ENCODE data around the gene SLC6A12.

SLC6A12 gene

DNA sequence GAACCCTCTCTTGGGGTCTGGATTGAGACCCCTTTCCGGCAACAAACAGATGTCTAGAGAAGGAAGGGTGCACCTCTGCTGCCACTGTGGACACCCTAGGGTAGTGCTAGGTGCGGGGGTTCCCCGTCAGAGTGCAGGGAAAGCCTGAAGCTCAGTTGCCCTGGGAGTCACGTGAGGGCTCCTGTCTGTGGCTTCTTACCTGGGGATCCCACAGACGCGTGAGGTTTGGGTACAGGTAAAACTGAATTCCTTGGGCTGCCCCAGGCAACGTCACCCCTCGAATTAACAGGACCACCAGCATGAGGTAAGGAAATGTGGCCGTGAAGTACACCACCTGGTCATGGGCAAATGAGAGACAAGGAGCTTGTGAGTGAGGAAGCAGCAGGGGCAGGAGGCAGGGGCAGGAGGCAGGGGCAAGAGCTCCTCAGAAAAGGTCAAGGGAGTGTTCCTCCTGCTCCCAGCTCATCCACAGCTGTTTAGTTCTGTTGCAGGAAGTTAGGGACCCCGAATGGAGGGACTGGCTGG is 21.0 kb upstream of the SLC6A12 start:
- DNase-seq (ENCODE audit: low read depth in 2 of 2), result no peak

DNA sequence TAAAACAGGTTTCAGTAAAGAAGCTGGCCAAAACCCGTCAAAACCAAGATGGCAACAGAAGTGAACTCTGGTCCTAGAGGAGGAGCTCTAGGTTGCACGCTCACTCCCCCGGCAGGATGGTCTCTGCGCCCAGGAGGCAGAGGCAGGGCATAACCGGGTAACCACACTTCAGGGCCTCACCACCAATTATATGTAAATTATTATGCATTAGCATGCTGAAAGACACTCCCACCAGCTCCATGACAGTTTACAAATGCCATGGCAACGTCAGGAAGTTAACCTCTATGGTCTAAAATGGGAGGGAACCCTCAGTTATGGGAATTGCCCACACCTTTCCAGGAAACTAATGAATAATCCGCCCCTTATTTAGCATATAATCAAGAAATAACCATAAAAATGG is 20.1 kb upstream of the SLC6A12 start:
- DNase-seq (ENCODE audit: low read depth in 2 of 2), result no peak

- DNase-seq (ENCODE audit: low read depth in 2 of 2), result no peak
Measured at GRCh38 chr12:233615-233968, 19.6 kb upstream of the SLC6A12 start.

DNA sequence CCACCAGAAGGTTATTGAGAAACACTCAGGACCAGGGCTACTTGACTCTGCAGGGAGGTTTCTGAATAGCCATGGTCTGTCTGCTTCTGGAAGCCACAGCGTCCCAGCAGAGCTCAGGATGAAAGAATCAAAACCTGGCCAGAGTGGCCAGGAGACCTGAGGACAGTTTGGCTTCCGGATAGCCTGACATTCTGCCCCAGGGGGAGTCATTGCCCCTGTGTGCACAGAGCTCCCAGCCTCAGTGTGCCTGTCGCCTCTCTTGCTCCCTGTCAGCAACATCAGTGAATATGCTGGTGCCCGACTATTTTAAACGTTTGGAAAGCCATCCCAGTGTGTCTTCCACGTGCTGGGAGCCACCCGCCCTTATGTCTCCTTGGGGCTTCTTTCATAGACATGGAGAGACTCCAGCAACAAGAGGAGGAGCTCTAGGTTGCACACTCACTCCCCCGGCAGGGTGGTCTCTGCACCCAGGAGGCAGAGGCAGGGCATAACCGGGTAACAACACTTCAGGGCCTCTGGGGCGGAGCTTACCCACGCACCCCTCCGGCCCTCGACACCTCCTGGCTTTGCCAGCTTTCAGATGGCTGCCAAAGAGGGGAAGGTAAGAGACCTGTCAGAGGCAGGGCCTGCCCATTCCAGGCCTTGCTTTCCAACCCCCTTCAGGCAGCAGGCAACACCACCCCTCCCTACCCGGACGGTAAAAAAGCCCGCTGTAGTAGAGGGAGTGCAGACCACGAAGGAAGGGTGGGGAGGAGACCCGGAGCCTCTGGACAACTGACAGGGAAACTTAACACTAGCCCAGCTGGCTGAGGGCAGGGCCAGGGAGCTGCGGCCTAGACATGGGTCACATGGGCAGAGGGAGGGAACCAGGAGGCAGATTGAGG is 19.0 kb upstream of the SLC6A12 start:
- no peak for DNase-seq (ENCODE audit: low read depth in 2 of 2)

- no peak for DNase-seq (ENCODE audit: low read depth in 2 of 2)
Measured at GRCh38 chr12:230925-231671, 17.1 kb upstream of the SLC6A12 start.

GRCh38 chr12:229441-230191 is 15.7 kb upstream of the SLC6A12 start:
- DNase-seq (ENCODE audit: low read depth in 2 of 2), result no peak

DNA sequence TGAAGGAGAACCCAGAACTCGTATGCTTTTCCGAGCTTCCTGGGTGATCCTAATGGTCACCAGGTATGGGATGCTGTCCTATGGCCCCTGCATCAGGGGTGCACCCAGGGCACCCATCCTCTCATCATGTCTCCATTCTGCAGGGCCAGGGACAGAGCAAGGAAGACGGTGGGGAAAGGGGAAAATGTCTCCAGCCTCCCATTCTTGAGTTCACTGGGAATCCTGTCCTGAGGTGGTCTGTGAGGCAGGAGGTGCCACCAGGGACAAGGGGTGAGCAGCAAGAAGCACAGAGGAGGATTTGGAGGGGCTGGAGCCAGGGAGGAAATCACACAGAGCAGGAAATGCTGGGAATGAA is 14.9 kb upstream of the SLC6A12 start:
- no peak for DNase-seq (ENCODE audit: low read depth in 2 of 2)

GRCh38 chr12:227923-228845 is 14.2 kb upstream of the SLC6A12 start:
- DNase-seq (ENCODE audit: low read depth in 2 of 2), result no peak

DNA sequence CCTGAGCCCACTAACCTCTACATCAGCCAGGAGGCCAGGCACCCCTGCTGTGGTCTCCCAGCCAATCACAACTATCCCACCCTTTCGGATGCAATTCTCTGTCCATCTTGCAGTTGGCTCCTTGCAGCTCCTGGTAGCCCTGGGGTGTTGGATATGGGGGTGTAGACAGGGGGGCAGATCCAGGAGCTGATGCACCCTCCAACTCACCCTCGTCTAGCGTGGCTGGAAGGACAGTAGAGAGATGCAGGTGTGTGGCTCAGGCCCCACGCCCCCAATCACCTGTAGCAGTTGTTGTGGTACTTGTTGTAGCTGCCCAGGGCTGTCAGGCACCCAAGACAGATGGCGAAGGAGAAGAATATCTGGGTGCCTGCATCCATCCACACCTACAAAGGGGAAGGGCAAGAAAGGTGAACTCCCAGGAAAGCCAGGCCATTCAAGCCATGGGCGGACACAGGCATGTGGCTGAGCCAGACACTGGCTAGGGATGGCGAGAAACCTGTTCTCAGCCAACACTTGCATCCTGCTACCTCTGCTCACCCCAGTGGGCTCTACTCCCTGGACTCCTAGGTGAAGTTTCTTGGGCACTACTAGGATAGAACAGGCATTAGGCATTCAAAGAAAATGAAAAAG is 13.4 kb upstream of the SLC6A12 start:
- no peak for DNase-seq (ENCODE audit: low read depth in 2 of 2)

- DNase-seq (ENCODE audit: low read depth in 2 of 2), result no peak
Measured at GRCh38 chr12:226401-226800, 12.4 kb upstream of the SLC6A12 start.

- no peak for DNase-seq (ENCODE audit: low read depth in 2 of 2)
Measured at GRCh38 chr12:225012-225411, 11.1 kb upstream of the SLC6A12 start.

- no peak for DNase-seq (ENCODE audit: low read depth in 2 of 2)
Measured at GRCh38 chr12:224330-224729, 10.4 kb upstream of the SLC6A12 start.

GRCh38 chr12:223841-224240 is 9.9 kb upstream of the SLC6A12 start:
- DNase-seq (ENCODE audit: low read depth in 2 of 2), result no peak

DNA sequence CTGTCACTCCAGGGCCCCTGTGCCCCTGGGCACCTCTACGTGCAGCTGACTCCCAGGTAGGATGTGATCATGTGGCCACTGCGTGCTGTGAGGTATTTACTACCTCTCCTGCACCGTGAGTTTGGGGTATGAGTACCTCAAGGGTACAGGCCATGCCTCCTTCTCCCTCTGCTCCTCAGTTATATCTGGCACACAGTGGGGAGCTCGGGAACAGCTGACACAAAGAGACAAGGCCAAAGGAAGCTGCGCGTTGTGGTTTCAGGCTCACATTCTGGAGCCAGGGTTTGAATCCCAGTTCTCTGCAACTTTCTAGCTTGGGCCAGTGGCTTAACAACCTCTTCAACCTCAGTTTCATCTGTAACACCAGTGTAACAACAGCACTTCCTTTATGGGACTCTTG is 7.8 kb upstream of the SLC6A12 start:
- no peak for DNase-seq (ENCODE audit: low read depth in 2 of 2)

DNA sequence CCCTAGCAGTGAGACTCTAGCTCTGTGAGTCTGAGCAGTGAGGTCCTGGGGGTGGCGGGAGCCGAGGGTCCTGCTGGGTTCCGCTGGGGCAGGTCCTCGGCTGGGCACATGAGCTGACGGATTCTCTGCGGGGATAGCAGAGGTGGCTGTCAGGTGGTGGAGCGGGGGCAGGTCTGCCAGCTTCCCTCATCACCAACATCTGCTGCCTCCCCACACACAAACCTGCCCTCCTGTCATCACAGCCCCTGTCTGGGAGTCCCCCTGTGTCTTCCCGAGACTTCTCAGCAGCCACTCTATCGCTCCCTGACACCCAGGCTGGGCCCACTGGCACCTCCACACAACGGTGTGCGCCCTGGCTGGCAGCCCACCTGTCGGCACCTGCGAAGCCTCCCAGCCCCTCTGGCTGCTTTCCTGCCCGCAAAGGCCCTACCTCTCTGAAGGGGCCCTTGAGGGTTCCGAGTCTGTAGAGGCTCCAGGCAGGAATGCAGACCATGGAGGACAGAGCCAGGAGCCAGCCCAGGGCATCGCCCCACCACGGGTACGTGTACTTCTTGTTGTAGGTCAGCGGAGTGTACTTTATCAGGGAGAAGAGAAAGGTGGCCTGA is 7.1 kb upstream of the SLC6A12 start:
- no peak for DNase-seq (ENCODE audit: low read depth in 2 of 2)

- no peak for DNase-seq (ENCODE audit: low read depth in 2 of 2)
Measured at GRCh38 chr12:220491-220890, 6.5 kb upstream of the SLC6A12 start.

- peak in 1 of 2 donors; percentile 4 for DNase-seq (ENCODE audit: low read depth in 2 of 2)
Measured at GRCh38 chr12:219891-220352, 6.0 kb upstream of the SLC6A12 start.

GRCh38 chr12:218728-219590 is 5.0 kb upstream of the SLC6A12 start:
- DNase-seq (ENCODE audit: low read depth in 2 of 2), result no peak

DNA sequence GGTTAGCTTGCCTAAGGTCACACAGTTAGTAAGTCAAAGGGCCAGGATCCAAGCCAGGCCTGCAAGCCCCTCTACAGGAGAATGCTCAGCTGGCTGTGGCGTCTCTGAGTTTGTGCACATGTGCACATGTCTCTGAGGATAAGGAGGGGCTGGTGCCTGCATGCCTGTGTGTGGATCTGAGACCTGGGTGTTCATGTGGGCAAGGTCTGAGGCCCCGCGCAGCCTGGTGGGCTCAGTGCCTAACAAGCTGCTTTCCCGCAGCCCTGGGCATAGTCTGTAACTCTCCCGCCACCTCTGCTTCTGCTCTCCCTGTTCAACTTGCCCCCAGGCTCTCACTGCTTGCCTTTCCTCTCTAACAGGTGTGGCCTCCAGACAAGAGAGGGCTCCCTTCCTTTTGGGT is 4.3 kb upstream of the SLC6A12 start:
- no peak for DNase-seq (ENCODE audit: low read depth in 2 of 2)
